Activated naive CD4-positive, alpha-beta T cell treated with anti-CD3 and anti-CD28 coated beads, Interleukin-2, amount 50 U/mL, for 72 hours (primary cell): ENCODE data around the gene WHAMM. TPM values are rescaled to one million over a fixed set of nuclear protein-coding genes. Genes with fewer than 3 reads are reported as not detected.
A peak's percentile ranks its signal among the peaks of the same experiment; 100 is the strongest.
"Not testable (repeated sequence)": the region's sequence is repeated elsewhere in the genome, so short reads cannot be mapped to it uniquely, and the experiment has no call there.

Source experiments
- ATAC-seq, 2 donors: fragments of 150-1000 bp; cut with Tn5 transposase; 2 replicates each; pipeline ENCODE4 v1.10.0; 2021; ENCODE audit warnings: mild to moderate bottlenecking in 2 of 2, moderate library complexity in 2 of 2
- DNase-seq, 2 donors: peaks; one replicate each; pipeline ENCODE4 v3.0.0; 2021 to 2022; ENCODE audit warnings: low spot score in 2 of 2
- H3K27ac Mint-ChIP-seq, 2 donors: one replicate each; pipeline ENCODE4 v1.8.0; 2022; ENCODE audit warnings: mild to moderate bottlenecking in 2 of 2, mixed read lengths in 2 of 2
- H3K36me3 Mint-ChIP-seq, 2 donors: one replicate each; pipeline ENCODE4 v1.8.0; 2022; ENCODE audit warnings: mixed read lengths in 2 of 2
- H3K9me3 Mint-ChIP-seq, 2 donors: one replicate each; pipeline ENCODE4 v1.8.0; 2022; ENCODE audit warnings: mixed read lengths in 2 of 2
- total RNA-seq, 2 donors: library from RNA; stranded (reverse); gene quantifications; one replicate each; pipeline ENCODE4 v1.2.3, GENCODE V29; 2022

Gene WHAMM
- 1 to 10 TPM; 2.5 to 9.4 TPM for total RNA-seq

- Mint-ChIP-seq H3K27ac (peak within 1 kb of the TSS; percentile 85 to 98), H3K36me3 (peaks cover 11 to 16% of the 10 kb centered on the region in 2 donors), H3K9me3 (no peaks in the 10 kb centered on the region)
- ATAC-seq (peak; percentile 93 to 95), DNase-seq (peak; percentile 89 to 97)
Measured at GRCh38 chr15:82809308-82810060, at the start of gene WHAMM. WHAMM (plus strand) TSS chr15:82809628; CDS start chr15:82809727, 99 bp downstream.

GRCh38 chr15:82763361-82764116, 45.9 kb upstream of the WHAMM start:
- DNase-seq (no peak), ATAC-seq (peak in 1 of 2 donors; percentile 18)
- Mint-ChIP-seq H3K9me3 (peaks cover 0 to 4% of the 10 kb centered on the region in 2 donors), H3K27ac (no peak overlapping the region), H3K36me3 (peaks cover 0 to 4% of the 10 kb centered on the region in 2 donors)

DNA sequence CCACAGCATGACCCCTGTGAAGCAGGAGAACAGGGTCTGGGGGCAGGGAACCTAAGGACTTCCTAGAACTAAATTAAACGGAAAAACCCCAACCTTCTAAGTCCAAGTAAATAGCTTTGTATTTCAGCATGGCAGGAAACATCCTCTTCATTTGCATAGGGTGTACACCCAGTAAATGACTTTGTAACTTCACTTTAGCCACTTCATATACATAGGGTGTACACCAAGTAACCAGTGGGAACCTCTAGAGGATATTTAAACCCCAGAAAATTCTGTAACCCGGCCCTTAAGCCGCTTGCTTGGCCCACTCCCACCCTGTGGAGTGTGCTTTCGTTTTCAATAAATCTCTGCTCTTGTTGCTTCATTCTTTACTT, 45.3 kb upstream of the WHAMM start:
- ATAC-seq = no peak
- H3K27ac Mint-ChIP-seq = no peak overlapping the region
- no peak for DNase-seq
- peaks cover 0 to 4% of the 10 kb centered on the region in 2 donors for H3K9me3 Mint-ChIP-seq
- H3K36me3 Mint-ChIP-seq = peaks cover 0 to 4% of the 10 kb centered on the region in 2 donors

DNA sequence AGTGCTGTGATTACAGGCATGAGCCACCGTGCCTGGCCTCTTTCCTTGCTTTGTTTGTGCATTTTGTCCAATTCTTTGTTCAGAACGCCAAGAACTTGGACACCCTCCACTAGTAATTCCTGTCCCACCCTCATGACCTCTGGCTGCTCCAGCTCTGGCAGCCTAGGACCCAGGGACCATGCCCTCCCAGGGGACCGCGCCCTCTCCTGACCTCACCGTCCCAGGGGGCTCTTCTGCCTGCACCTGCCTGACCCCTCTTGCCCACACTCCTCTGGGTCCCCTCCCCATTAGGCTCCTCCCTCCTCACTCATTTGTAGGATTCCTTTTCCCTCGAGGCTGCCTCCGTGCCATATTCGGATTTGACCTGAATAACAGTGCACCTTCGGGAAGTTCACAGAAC, 44.7 kb upstream of the WHAMM start:
- no peak overlapping the region for H3K27ac Mint-ChIP-seq
- ATAC-seq (no peak), DNase-seq (no peak)

DNA sequence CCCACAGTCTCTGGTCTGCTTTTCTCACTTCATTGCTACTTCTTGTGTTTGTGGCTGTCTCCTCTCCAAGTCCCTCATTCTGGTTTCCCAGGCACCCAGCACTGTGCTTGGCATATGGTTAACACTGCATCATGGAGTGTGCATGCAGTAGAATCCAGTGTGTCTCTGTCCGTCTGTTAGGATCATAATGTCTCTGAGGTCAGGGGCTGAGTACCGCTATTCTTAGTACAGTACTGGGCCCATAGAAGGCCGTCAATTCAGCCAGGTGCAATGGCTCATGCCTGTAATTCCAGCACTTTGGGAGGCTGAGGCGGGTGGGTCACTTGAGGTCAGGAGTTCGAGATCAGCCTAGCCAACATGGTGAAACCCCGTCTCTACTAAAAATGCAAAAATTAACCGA, 43.2 kb upstream of the WHAMM start:
- ATAC-seq, H3K36me3 Mint-ChIP-seq, H3K9me3 Mint-ChIP-seq, DNase-seq: not testable (repeated sequence)
- peak overlapping the region in 1 of 2 donors; percentile 56 for H3K27ac Mint-ChIP-seq

More for the DNA sequence above, 44.7 kb upstream of the WHAMM start:
- peaks cover 0 to 4% of the 10 kb centered on the region in 2 donors for H3K9me3 Mint-ChIP-seq
- peaks cover 0 to 4% of the 10 kb centered on the region in 2 donors for H3K36me3 Mint-ChIP-seq

GRCh38 chr15:82767163-82767829, 42.1 kb upstream of the WHAMM start:
- DNase-seq (no peak), ATAC-seq (no peak)
- H3K27ac Mint-ChIP-seq = no peak overlapping the region
- H3K36me3 Mint-ChIP-seq = peaks cover 0 to 4% of the 10 kb centered on the region in 2 donors
- peaks cover 0 to 4% of the 10 kb centered on the region in 2 donors for H3K9me3 Mint-ChIP-seq

GRCh38 chr15:82768414-82769054, 40.9 kb upstream of the WHAMM start:
- H3K36me3 Mint-ChIP-seq = peaks cover 0 to 4% of the 10 kb centered on the region in 2 donors
- peaks cover 0 to 4% of the 10 kb centered on the region in 2 donors for H3K9me3 Mint-ChIP-seq
- ATAC-seq = no peak
- H3K27ac Mint-ChIP-seq = no peak overlapping the region
- no peak for DNase-seq

- no peak overlapping the region for H3K27ac Mint-ChIP-seq
- ATAC-seq (no peak), DNase-seq (no peak)
- H3K36me3 Mint-ChIP-seq = no peaks in the 10 kb centered on the region
- peaks cover 0 to 2% of the 10 kb centered on the region in 2 donors for H3K9me3 Mint-ChIP-seq
Measured at GRCh38 chr15:82771789-82772607, 37.4 kb upstream of the WHAMM start.

- Mint-ChIP-seq H3K27ac (no peak overlapping the region), H3K36me3 (no peaks in the 10 kb centered on the region), H3K9me3 (no peaks in the 10 kb centered on the region)
- DNase-seq (no peak), ATAC-seq (no peak)
Measured at GRCh38 chr15:82774496-82774895, 34.9 kb upstream of the WHAMM start.

DNA sequence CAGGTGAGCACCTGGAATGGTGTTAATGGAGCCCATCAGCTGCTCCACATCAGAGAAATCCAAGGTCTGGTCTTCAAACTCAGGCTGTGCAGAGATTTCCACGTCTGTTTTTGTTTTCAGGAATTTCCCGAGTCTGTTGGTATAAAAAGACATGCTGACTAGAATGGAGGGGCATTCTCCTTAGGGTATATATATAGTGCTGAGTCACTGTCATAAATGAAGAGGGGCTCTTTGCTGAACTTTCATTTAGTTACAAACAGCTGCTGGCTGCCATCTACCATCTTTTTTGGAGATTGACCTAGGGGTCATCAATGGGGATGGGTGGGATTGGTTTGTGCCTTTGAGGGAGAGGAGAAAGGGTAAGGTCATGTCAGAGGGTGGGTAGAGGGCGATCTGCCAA, 30.7 kb upstream of the WHAMM start:
- no peak for DNase-seq
- Mint-ChIP-seq H3K36me3 (no peaks in the 10 kb centered on the region), H3K9me3 (no peaks in the 10 kb centered on the region), H3K27ac (peak overlapping the region in 1 of 2 donors; percentile 43)
- no peak for ATAC-seq

GRCh38 chr15:82781349-82781748, 28.1 kb upstream of the WHAMM start:
- no peak overlapping the region for H3K27ac Mint-ChIP-seq
- no peak for DNase-seq
- ATAC-seq = no peak
- no peaks in the 10 kb centered on the region for H3K36me3 Mint-ChIP-seq
- H3K9me3 Mint-ChIP-seq = no peaks in the 10 kb centered on the region

- Mint-ChIP-seq H3K27ac (no peak overlapping the region), H3K9me3 (no peaks in the 10 kb centered on the region), H3K36me3 (no peaks in the 10 kb centered on the region)
- no peak for ATAC-seq
- DNase-seq = no peak
Measured at GRCh38 chr15:82788496-82788895, 20.9 kb upstream of the WHAMM start.

DNA sequence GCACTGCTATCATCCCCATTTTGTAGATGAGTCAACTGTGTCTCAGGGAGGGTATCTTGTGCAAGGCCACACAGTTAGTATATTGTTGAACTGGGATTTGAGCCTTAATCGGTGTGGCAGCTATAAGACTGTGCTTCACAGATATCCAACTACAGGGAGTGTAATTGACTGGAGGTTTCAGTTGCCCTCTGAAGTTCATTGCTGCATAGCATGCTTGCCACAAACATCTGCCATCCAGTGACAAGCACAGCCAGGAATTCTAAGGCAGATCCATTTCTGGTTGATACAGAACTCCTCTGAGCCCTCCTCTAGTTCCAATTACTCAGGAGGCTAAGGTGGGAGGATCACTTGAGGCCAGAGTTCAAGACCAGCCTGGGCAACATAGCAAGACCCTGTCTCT, 19.9 kb upstream of the WHAMM start:
- no peak for DNase-seq
- ATAC-seq = no peak
- H3K27ac Mint-ChIP-seq = no peak overlapping the region
- H3K36me3 Mint-ChIP-seq = peaks cover 8 to 9% of the 10 kb centered on the region in 2 donors
- H3K9me3 Mint-ChIP-seq = peaks cover 8 to 9% of the 10 kb centered on the region in 2 donors

GRCh38 chr15:82790321-82790720, 19.1 kb upstream of the WHAMM start:
- DNase-seq (no peak), ATAC-seq (no peak)
- H3K36me3 Mint-ChIP-seq = peaks cover 8 to 9% of the 10 kb centered on the region in 2 donors
- H3K27ac Mint-ChIP-seq = no peak overlapping the region
- H3K9me3 Mint-ChIP-seq = peaks cover 8 to 9% of the 10 kb centered on the region in 2 donors

- H3K9me3 Mint-ChIP-seq = peaks cover 8 to 9% of the 10 kb centered on the region in 2 donors
- DNase-seq (no peak), ATAC-seq (no peak)
- peaks cover 8 to 9% of the 10 kb centered on the region in 2 donors for H3K36me3 Mint-ChIP-seq
- no peak overlapping the region for H3K27ac Mint-ChIP-seq
Measured at GRCh38 chr15:82792068-82792467, 17.4 kb upstream of the WHAMM start.

DNA sequence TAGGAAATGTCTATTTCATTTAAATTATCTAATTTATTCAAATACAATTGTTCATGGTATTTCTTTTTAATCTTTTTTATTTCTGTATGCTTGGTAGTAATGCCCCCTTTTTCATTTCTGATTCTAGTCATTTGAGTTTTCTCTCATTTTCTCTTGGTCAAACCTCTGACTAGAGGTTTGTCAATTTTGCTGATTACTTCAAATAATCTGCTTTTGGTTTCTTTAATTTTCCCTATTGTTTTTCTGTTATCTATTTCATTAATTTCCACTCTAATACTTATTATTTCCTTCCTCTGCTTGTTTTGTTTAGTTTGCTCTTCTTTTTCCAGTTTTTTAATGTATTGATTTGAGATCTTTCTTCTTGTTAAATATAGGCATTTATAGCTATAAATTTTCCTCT, 15.7 kb upstream of the WHAMM start:
- Mint-ChIP-seq H3K36me3 (peaks cover 8 to 9% of the 10 kb centered on the region in 2 donors), H3K9me3 (peaks cover 8 to 9% of the 10 kb centered on the region in 2 donors), H3K27ac (no peak overlapping the region)
- ATAC-seq = no peak
- DNase-seq = no peak
